GM12875 (cell line): ENCODE results near the gene COL8A1.

Experiments used
- H3K4me3 ChIP-seq: one replicate; pipeline ENCODE4 v1.5.1; 2011; ENCODE audit warnings: low read depth, low read length, control low read depth
- CTCF ChIP-seq: IDR thresholded peaks from 2 replicates; pipeline ENCODE4 v1.5.1; 2011; ENCODE audit warnings: low read depth, mild to moderate bottlenecking, control low read depth, inconsistent platforms, low read length, moderate library complexity, borderline replicate concordance; ENCODE audit not compliant: insufficient read depth

The COL8A1 gene

GRCh38 chr3:99714146-99714545 lies 75.8 kb downstream of the COL8A1 start:
- no peak for TF ChIP-seq CTCF
- H3K4me3 ChIP-seq, result no peak overlapping the region

- no peak overlapping the region for H3K4me3 ChIP-seq
- no peak for TF ChIP-seq CTCF
Observed at GRCh38 chr3:99714575-99714974, 76.2 kb downstream of the COL8A1 start.

- TF ChIP-seq CTCF, result no peak
- no peak overlapping the region for H3K4me3 ChIP-seq
Observed at GRCh38 chr3:99716463-99716995, 78.1 kb downstream of the COL8A1 start.

GRCh38 chr3:99720985-99721632 lies 82.7 kb downstream of the COL8A1 start:
- TF ChIP-seq CTCF, result no peak
- H3K4me3 ChIP-seq, result no peak overlapping the region

- H3K4me3 ChIP-seq, result no peak overlapping the region
- TF ChIP-seq CTCF, result no peak
Observed at GRCh38 chr3:99721633-99722007, 83.2 kb downstream of the COL8A1 start.

- TF ChIP-seq CTCF, result no peak
- H3K4me3 ChIP-seq, result no peak overlapping the region
Observed at GRCh38 chr3:99724276-99724675, 85.9 kb downstream of the COL8A1 start.

- TF ChIP-seq CTCF, result no peak
- no peak overlapping the region for H3K4me3 ChIP-seq
Observed at GRCh38 chr3:99730870-99731269, 92.5 kb downstream of the COL8A1 start.
